Fibroblast of villous mesenchyme (primary cell): ENCODE measurements around the gene KCNT1. TPM values are rescaled to one million over a fixed set of nuclear protein-coding genes. Genes with fewer than 3 reads are reported as not detected.

ENCODE experiments used
- DNase-seq: peaks from one replicate; pipeline ENCODE4 v3.0.0-alpha.2; 2010; ENCODE audit warnings: low read depth
- H3K4me3 ChIP-seq: 2 replicates; pipeline ENCODE4 v1.5.1; 2011; ENCODE audit warnings: low read depth, mild to moderate bottlenecking, low read length
- CTCF ChIP-seq: IDR thresholded peaks from 2 replicates; pipeline ENCODE4 v1.5.1; 2012; ENCODE audit warnings: low read depth, mild to moderate bottlenecking, low read length; ENCODE audit not compliant: insufficient read depth
- total RNA-seq: library from RNA; depleted of rRNA; stranded (reverse); fragments of >200 nt; gene quantifications from 2 replicates; pipeline ENCODE4 v1.2.3, GENCODE V29; 2012

KCNT1 gene
- total RNA-seq, 1 donor: not detected

GRCh38 chr9:135818718-135819475, 116.9 kb downstream of the KCNT1 start:
- no peak for DNase-seq
- no peak for TF ChIP-seq CTCF
- H3K4me3 ChIP-seq: no peak overlapping the region

DNA sequence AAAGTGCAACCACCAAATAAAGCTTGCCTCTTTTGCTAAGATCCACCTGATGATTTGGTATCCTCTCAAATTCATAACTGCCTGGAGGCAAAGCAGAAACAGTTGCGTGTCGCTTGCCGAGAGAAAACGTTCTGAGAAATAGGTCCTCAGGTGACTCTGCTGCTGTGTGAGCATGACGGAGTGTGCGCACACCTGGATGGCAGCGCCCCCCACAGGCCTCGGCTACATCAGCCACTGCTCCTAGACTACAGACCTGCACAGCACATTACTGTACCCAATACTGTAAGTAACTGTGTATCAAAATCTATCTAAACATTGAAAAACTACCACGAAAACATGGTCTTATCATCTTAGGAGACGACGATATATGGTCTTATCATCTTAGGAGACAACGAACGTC, 117.9 kb downstream of the KCNT1 start:
- no peak for DNase-seq
- no peak for TF ChIP-seq CTCF
- no peak overlapping the region for H3K4me3 ChIP-seq

GRCh38 chr9:135820661-135821060, 118.7 kb downstream of the KCNT1 start:
- H3K4me3 ChIP-seq: no peak overlapping the region
- DNase-seq: no peak
- no peak for TF ChIP-seq CTCF

DNA sequence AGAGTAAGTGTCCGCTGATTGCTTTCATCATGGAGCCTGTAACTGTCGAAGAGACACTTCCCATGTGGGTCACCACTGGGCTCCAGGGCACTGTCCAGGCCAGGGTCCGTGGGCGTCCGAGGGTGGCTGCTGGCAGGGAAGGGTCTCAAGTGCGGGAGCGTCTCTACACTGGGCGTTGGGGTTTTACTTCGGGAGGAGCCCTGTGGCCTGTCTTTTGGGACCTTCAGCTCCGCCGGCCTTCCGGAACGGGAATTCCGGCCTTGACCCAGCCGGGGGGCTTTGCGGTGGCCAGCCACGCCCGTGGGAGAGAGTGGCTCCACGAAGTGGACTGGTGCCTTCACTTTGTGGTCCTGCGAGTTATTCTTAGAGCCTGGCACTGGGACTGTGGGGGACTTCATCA, 119.1 kb downstream of the KCNT1 start:
- no peak overlapping the region for H3K4me3 ChIP-seq
- DNase-seq: no peak
- no peak for TF ChIP-seq CTCF

GRCh38 chr9:135821733-135822373, 119.9 kb downstream of the KCNT1 start:
- H3K4me3 ChIP-seq: no peak overlapping the region
- TF ChIP-seq CTCF: no peak
- no peak for DNase-seq

- H3K4me3 ChIP-seq: no peak overlapping the region
- no peak for DNase-seq
- no peak for TF ChIP-seq CTCF
These were observed 120.4 kb downstream of the KCNT1 start for GRCh38 chr9:135822374-135822755.

- no peak for DNase-seq
- TF ChIP-seq CTCF: no peak
- H3K4me3 ChIP-seq: no peak overlapping the region
These were observed 121.1 kb downstream of the KCNT1 start for GRCh38 chr9:135823036-135823435.
